HG02588 (cell line): Measurements from ENCODE around the gene HPN.
"Not testable (repeated sequence)": the region's sequence is repeated elsewhere in the genome, so short reads cannot be mapped to it uniquely, and the experiment has no call there.

Experiments used
- ATAC-seq: cut with Tn5 transposase; IDR thresholded peaks from one replicate; pipeline ENCODE4 v1.9.1; 2021; ENCODE audit warnings: mild to moderate bottlenecking, moderate library complexity; ENCODE audit not compliant: unreplicated experiment

HPN gene

GRCh38 chr19:35027009-35027408 lies 14.5 kb upstream of the HPN start:
- ATAC-seq: no peak

- no peak for ATAC-seq
Observed at GRCh38 chr19:35027851-35028599, 13.5 kb upstream of the HPN start.

- not testable (repeated sequence) for ATAC-seq
Observed at GRCh38 chr19:35028600-35028885, 13.0 kb upstream of the HPN start.

- ATAC-seq: not testable (repeated sequence)
Observed at GRCh38 chr19:35029275-35029736, 12.2 kb upstream of the HPN start.

GRCh38 chr19:35029737-35030256 lies 11.7 kb upstream of the HPN start:
- ATAC-seq: no peak

- ATAC-seq: no peak
Observed at GRCh38 chr19:35030257-35031071, 11.1 kb upstream of the HPN start, which contains the start of gene SCN1B. Gene SCN1B (plus strand): TSS chr19:35030470. CDS start chr19:35030821, 351 bp downstream.

GRCh38 chr19:35031072-35031881 lies 10.2 kb upstream of the HPN start:
- ATAC-seq: no peak

GRCh38 chr19:35032356-35032865 lies 9.1 kb upstream of the HPN start:
- no peak for ATAC-seq

- ATAC-seq: no peak
Observed at GRCh38 chr19:35033067-35034004, 8.2 kb upstream of the HPN start.

- no peak for ATAC-seq
Observed at GRCh38 chr19:35034005-35034502, 7.5 kb upstream of the HPN start.

GRCh38 chr19:35034588-35035382 lies 6.7 kb upstream of the HPN start:
- no peak for ATAC-seq

GRCh38 chr19:35037716-35038622 lies 3.6 kb upstream of the HPN start:
- ATAC-seq: no peak

GRCh38 chr19:35038623-35039512 lies 2.7 kb upstream of the HPN start:
- no peak for ATAC-seq

- no peak for ATAC-seq
Observed at GRCh38 chr19:35039881-35040825, 1.4 kb upstream of the HPN start.

GRCh38 chr19:35040826-35041547 lies 534 bp upstream of the HPN start:
- no peak for ATAC-seq
